K562 (cell line): ENCODE measurements around the gene CAPN8. TPM values are rescaled to one million over a fixed set of nuclear protein-coding genes. Genes with fewer than 3 reads are reported as not detected.

Source experiments
- ATAC-seq: fragments of 200-7000 bp; cut with Tn5 transposase; 3 replicates; pipeline ENCODE4 v1.9.1; 2020; ENCODE audit warnings: moderate library complexity
- BruUV-seq: library from RNA; stranded (reverse); fragments of 400-500 nt; replicated peaks from 2 replicates; lab custom pipeline; 2021; lab: Mats Ljungman, UMichigan
- CTCF ChIA-PET: fragments of 300-600 bp; formaldehyde crosslinking; extraction: SDS; loops from one replicate; lab custom pipeline; 2021; ENCODE audit warnings: low intra/inter-chr PET ratio; lab: Yijun Ruan, JAX
- POLR2A ChIA-PET: fragments of 300-600, 350-650 bp; sonication (Branson Sonifier 250); formaldehyde crosslinking; extraction: SDS; loops from one replicate; lab custom pipeline; 2021; ENCODE audit warnings: antibody characterized with exemption, inconsistent platforms; lab: Yijun Ruan, JAX
- DNase-seq, 4 experiments: peaks; one replicate each; pipeline versions ENCODE4 v3.0.0 to v3.0.0-alpha.2; 2011 to 2018; ENCODE audit warnings: low spot score in 3 of 4, mixed read lengths in 3 of 4; ENCODE audit errors: extremely low read depth in 1 of 4
- FAIRE-seq: peaks from 2 replicates; lab custom pipeline; 2011; peaks lifted over from hg19 to GRCh38; lab: Jason Lieb, UNC
- H2AFZ ChIP-seq: 2 replicates; pipeline ENCODE4 v1.6.0; 2011; ENCODE audit warnings: low read depth, low read length, control low read depth, inconsistent platforms
- H3K27ac ChIP-seq: fragments of 200-600 bp; 3 replicates; pipeline ENCODE4 v1.8.0; 2011; ENCODE audit warnings: low read depth, mild to moderate bottlenecking, control low read depth, inconsistent platforms, low read length, moderate library complexity, mixed read lengths; ENCODE audit errors: extremely low read depth
- H3K27me3 ChIP-seq, 2 experiments: fragments of 300-600 bp in 1 of 2; 2 replicates in 1 of 2; 3 replicates in 1 of 2; pipeline versions ENCODE4 v1.6.0 to v1.8.0; 2011; ENCODE audit warnings: inconsistent platforms in 2 of 2, low read length in 2 of 2, mild to moderate bottlenecking in 1 of 2, mixed read lengths in 1 of 2, moderate library complexity in 1 of 2; ENCODE audit not compliant: control insufficient read depth in 2 of 2, insufficient read depth in 2 of 2
- H3K36me3 ChIP-seq: fragments of 300-600 bp; 3 replicates; pipeline ENCODE4 v1.8.0; 2011; ENCODE audit warnings: mild to moderate bottlenecking, low read length, inconsistent platforms; ENCODE audit not compliant: control insufficient read depth, insufficient read depth
- H3K4me1 ChIP-seq, 2 experiments: fragments of 200-600 bp in 1 of 2; replicated peaks in 1 of 2; 2 replicates in 1 of 2; 3 replicates in 1 of 2; pipeline versions ENCODE4 v1.5.1 to v1.8.0; 2011; ENCODE audit warnings: inconsistent platforms in 2 of 2, low read length in 2 of 2, mild to moderate bottlenecking in 1 of 2, mixed read lengths in 1 of 2, moderate library complexity in 1 of 2; ENCODE audit not compliant: control insufficient read depth in 2 of 2, insufficient read depth in 2 of 2
- H3K4me2 ChIP-seq: 2 replicates; pipeline ENCODE4 v1.6.1; 2011; ENCODE audit warnings: low read length, control low read depth, inconsistent platforms, mixed read lengths; ENCODE audit not compliant: insufficient read depth
- H3K4me3 ChIP-seq: fragments of 200-600 bp; sonication (generic), shearing (Covaris generic); 2 replicates; pipeline ENCODE4 v1.5.1; 2016; ENCODE audit warnings: control low read depth, inconsistent platforms
- H3K79me2 ChIP-seq: fragments of 200-600 bp; 3 replicates; pipeline ENCODE4 v1.8.0; 2011; ENCODE audit warnings: low read length, inconsistent platforms; ENCODE audit not compliant: control insufficient read depth, insufficient read depth
- H3K9ac ChIP-seq, 2 experiments: 2 replicates each; pipeline versions ENCODE4 v1.6.0 to v1.6.1; 2011; ENCODE audit warnings: low read depth in 2 of 2, low read length in 2 of 2, control low read depth in 1 of 2, inconsistent platforms in 1 of 2, mild to moderate bottlenecking in 1 of 2, mixed read lengths in 1 of 2; ENCODE audit not compliant: insufficient read depth in 1 of 2
- H3K9me1 ChIP-seq: one replicate; pipeline ENCODE4 v1.6.0; 2011; ENCODE audit warnings: inconsistent platforms, mild to moderate bottlenecking, low read length, moderate library complexity; ENCODE audit not compliant: control insufficient read depth, insufficient read depth
- H3K9me3 ChIP-seq: replicated peaks from 2 replicates; pipeline ENCODE4 v1.5.1; 2011; ENCODE audit warnings: low read depth, low read length, inconsistent platforms; ENCODE audit not compliant: control insufficient read depth, insufficient read depth
- H4K20me1 ChIP-seq: replicated peaks from 2 replicates; pipeline ENCODE4 v1.6.1; 2011; ENCODE audit warnings: low read length, inconsistent platforms, mixed read lengths; ENCODE audit not compliant: control insufficient read depth, insufficient read depth
- CBX2 ChIP-seq: fragments of 200-600 bp; sonication (generic); IDR thresholded peaks from one replicate; pipeline ENCODE4 v1.6.1; 2012; ENCODE audit warnings: mild to moderate bottlenecking, low read length, inconsistent platforms; ENCODE audit not compliant: insufficient read depth, poor library complexity, severe bottlenecking
- CHD2 ChIP-seq: IDR thresholded peaks from 2 replicates; pipeline ENCODE4 v1.6.1; 2011; ENCODE audit warnings: low read depth, low read length
- CUX1 ChIP-seq: fragments of 200-800 bp; sonication (Bioruptor generic); IDR thresholded peaks from 2 replicates; pipeline ENCODE4 v1.6.1; 2016; ENCODE audit warnings: missing genetic modification characterization, missing compliant biosample characterization
- DNMT1 ChIP-seq: fragments of 450-650 bp; IDR thresholded peaks from 2 replicates; pipeline ENCODE4 v1.6.1; 2016; ENCODE audit warnings: antibody characterized with exemption, mild to moderate bottlenecking
- KAT2B ChIP-seq: IDR thresholded peaks from one replicate; pipeline ENCODE4 v1.6.1; 2012; ENCODE audit warnings: low read depth, mild to moderate bottlenecking, control low read depth, inconsistent platforms, low read length, moderate library complexity
- MTA3 ChIP-seq: fragments of 450-650 bp; formaldehyde crosslinking; IDR thresholded peaks from 2 replicates; pipeline ENCODE4 v1.6.1; 2017; ENCODE audit warnings: mild to moderate bottlenecking, borderline replicate concordance
- NR2F6 ChIP-seq: fragments of 450-650 bp; formaldehyde crosslinking; IDR thresholded peaks from 2 replicates; pipeline ENCODE4 v1.4.0; 2020; ENCODE audit warnings: mild to moderate bottlenecking
- POLR3G ChIP-seq: IDR thresholded peaks from 2 replicates; pipeline ENCODE4 v1.6.1; 2011; ENCODE audit not compliant: insufficient read length, insufficient replicate concordance; ENCODE audit errors: extremely low read depth
- SAFB ChIP-seq: fragments of 200-400 bp; formaldehyde crosslinking; IDR thresholded peaks from 2 replicates; pipeline ENCODE4 v1.6.1; 2017; ENCODE audit warnings: low read depth, low read length, borderline replicate concordance
- TAF7 ChIP-seq: fragments of 450-650 bp; IDR thresholded peaks from 2 replicates; pipeline ENCODE4 v1.6.1; 2016; ENCODE audit warnings: missing genetic modification characterization, missing compliant biosample characterization
- WGBS: fragments of 100-300 bp; shearing (Covaris generic); methylation state at CpG from one replicate; pipeline ENCODE4 v1.1.6; 2016; ENCODE audit warnings: low coverage, mixed read lengths; ENCODE audit not compliant: insufficient coverage; ENCODE audit errors: missing lambda C conversion rate; 5-methylcytosine and 5-hydroxymethylcytosine counted together
- in situ Hi-C: fragments of 300-500 bp; cut with MboI; formaldehyde crosslinking; loops from 4 replicates; pipeline ENCODE4 v1.15.0; 2018; ENCODE audit warnings: inconsistent platforms, mixed read lengths
- intact Hi-C: fragments of 100-400 bp; cut with micrococcal nuclease; formaldehyde crosslinking; loops from 2 replicates; pipeline ENCODE4 v1.14.2; 2022
- polyA plus RNA-seq, 8 experiments: library from polyadenylated mRNA; depleted of rRNA in 4 of 8; stranded (reverse) in 5 of 8; unstranded in 3 of 8; fragments of >200 nt; fragmentation: Nextera tagmentation in 2 of 8; fragmentation: Illumina TruSeq in 1 of 8; extraction: Ambion mirVana in 2 of 8; extraction: Trizol in 1 of 8; gene quantifications; 2 replicates each; pipeline versions ENCODE4 v1.2.1 to v1.2.3, GENCODE V29; 2011 to 2014; ENCODE audit warnings: inconsistent platforms in 1 of 8, missing spikeins in 1 of 8
- total RNA-seq, 7 experiments: library from RNA; depleted of rRNA in 6 of 7; stranded (reverse); fragments of >200 nt in 6 of 7; fragmentation: Illumina TruSeq in 2 of 7; extraction: Trizol in 2 of 7; gene quantifications; 2 replicates each; pipeline versions ENCODE4 v1.2.1 to v1.2.3, GENCODE V29; 2011 to 2021; ENCODE audit warnings: low replicate concordance in 1 of 7

CAPN8 gene
- total and polyA plus RNA-seq, 9 of the 15 experiments (the other 6 are each of a cell fraction or from before 2014, with no cell fraction given): 0.06 TPM; not detected in 8

GRCh38 chr1:223609977-223610376 lies 55.5 kb downstream of the CAPN8 start:
- CTCF ChIA-PET: no interaction called here

More at GRCh38 chr1:223609977-223610376, 55.5 kb downstream of the CAPN8 start:
- intact Hi-C loops: no loop called here
- H3K4me1 ChIP-seq: no peaks in the 10 kb centered on the region
- no peak overlapping the region for H3K9ac ChIP-seq
- DNase-seq (no peak), FAIRE-seq (no peak), ATAC-seq (no peak)
- no peaks in the 10 kb centered on the region for H3K79me2 ChIP-seq
- H3K9me1 ChIP-seq: no peaks in the 10 kb centered on the region
- BruUV-seq: no TSS peak
- peaks cover 3 to 9% of the 10 kb centered on the region in 2 experiments; a peak in 3 of 5 replicates for H3K27me3 ChIP-seq
- POLR2A ChIA-PET: interaction anchor here (0.6 to 3.1 kb wide), 3 partner anchors 53 to 62 kb away, joined by 3 to 15 read pairs (median 4); no protein-coding TSS in a partner anchor
- TF ChIP-seq KAT2B (no peak), TAF7 (tag) (no peak), CUX1 (CRISPR knock-in tag) (no peak), NR2F6 (CRISPR knock-in tag) (no peak), POLR3G (no peak), SAFB (no peak), CBX2 (no peak), CHD2 (no peak), DNMT1 (no peak), MTA3 (no peak)
- TF ChIP-seq, all 486 proteins: peak for 0
- 10% methylated on average over 4 of the region's 4 CpGs for WGBS
- in situ Hi-C loops: loop anchor here (5.0 to 10.0 kb wide), 2 partner anchors 55 to 67 kb away; no protein-coding TSS in a partner anchor
- Histone ChIP-seq H2AFZ (no peak overlapping the region), H3K36me3 (no peaks in the 10 kb centered on the region), H3K4me2 (no peak overlapping the region), H4K20me1 (no peaks in the 10 kb centered on the region), H3K9me3 (no peaks in the 10 kb centered on the region), H3K27ac (no peak overlapping the region), H3K4me3 (no peak overlapping the region)
